ENCODE data around the gene FAM111B.

DNA sequence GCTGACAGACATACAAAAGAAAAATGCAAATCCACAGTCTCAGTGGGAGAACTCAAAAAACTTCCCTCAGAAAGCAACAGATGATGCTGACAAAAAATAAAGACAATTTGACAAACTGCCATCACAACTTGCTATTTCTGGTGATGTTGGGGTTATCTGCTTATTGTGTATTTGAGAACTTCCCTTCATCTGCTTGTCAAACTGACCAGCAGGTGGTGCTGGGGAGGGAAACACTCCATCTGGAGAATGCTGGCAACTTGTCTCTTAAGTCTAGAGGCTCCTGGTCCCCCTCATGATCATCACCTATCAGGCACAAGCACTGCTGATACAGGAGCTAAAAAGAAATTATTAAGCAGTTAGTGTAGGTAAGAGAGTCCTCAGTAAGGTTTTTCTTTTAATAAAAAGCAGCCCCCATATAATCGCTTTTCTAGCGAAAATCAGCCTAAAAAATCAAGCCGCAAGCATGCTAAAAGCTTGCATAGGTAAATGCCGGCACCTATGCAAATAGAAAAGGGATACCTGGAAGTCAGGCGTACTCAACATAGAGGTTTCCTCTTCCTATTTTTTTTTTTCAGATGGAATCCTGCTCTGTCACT lies 9.8 kb upstream of the FAM111B start:
- no peak for TF ChIP-seq POLR2AphosphoS5 (IDR thresholded peaks at IDR 0.05; ENCODE audit: low read depth, low read length)
- TF ChIP-seq POLR2A (IDR thresholded peaks at IDR 0.05; ENCODE audit: low read depth, low read length) = no peak
- no peak for TF ChIP-seq POU2F2 (IDR thresholded peaks at IDR 0.05; ENCODE audit: low read depth, low read length)

Data from GM12891 (cell line).